GM19023 (cell line): ENCODE data around the gene MYL4.
"Not testable (repeated sequence)": the region's sequence is repeated elsewhere in the genome, so short reads cannot be mapped to it uniquely, and the experiment has no call there.

Source experiments
- ATAC-seq: cut with Tn5 transposase; IDR thresholded peaks from one replicate; pipeline ENCODE4 v1.9.1; 2021; ENCODE audit warnings: mild to moderate bottlenecking, moderate library complexity; ENCODE audit not compliant: unreplicated experiment

The MYL4 gene

DNA sequence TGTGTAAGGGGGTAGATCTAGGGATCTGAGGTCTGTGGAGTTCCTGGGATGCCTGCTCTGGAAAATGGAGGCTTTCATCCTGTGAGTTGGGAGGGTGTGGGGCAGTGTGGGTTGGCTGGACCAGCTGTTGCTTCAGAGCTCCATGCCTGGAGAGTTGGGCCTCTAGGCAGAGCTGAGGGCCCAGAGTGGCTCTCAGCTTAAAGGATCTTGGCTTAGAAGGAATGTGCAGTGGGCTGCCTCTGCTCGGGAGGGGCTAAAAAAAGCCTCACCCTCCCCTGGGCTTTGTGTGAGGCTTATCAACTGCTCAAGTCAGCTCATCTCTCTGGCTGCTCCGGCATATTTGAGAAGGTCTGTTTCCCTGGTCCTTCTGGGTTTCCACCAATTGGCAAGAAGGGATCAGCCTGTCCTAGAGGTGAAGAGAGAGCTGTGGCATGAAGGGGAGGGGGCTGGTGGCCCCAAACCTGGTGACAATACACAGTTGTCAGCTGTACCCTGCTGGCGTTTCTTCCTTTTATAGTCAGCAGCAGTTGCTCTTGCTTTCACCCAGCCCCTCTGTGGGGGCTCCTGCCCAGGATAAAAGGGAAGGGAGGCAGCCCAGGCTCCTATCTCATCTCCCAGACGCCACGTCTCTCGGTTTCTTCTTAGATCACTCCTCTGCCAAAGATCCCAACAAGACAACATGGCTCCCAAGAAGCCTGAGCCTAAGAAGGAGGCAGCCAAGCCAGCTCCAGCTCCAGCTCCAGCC lies at the start of gene MYL4:
Gene MYL4 (plus strand): TSS at position 605 of the 745 bp plus-strand sequence. CDS start 75 bp downstream, at position 680.
- ATAC-seq = no peak

- no peak for ATAC-seq
These were observed 47.0 kb upstream of the MYL4 start for GRCh38 chr17:47162013-47162622.

DNA sequence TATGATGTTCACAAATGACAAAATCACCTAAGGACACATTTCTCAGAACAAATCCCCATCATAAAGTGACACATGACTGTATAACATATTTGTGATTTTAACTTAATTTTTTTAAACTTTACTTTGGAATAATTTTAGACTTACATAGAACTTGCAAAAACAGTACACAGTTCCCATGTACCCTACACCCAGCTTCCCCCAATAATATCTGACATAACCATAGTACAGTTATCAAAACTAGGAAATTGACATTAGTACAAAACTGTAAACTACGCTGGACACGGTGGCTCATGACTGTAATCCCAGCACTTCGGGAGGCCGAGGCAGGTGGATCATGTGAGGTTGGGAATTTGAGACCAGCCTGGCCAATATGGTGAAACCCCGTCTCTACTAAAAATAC lies 44.9 kb upstream of the MYL4 start:
- no peak for ATAC-seq

DNA sequence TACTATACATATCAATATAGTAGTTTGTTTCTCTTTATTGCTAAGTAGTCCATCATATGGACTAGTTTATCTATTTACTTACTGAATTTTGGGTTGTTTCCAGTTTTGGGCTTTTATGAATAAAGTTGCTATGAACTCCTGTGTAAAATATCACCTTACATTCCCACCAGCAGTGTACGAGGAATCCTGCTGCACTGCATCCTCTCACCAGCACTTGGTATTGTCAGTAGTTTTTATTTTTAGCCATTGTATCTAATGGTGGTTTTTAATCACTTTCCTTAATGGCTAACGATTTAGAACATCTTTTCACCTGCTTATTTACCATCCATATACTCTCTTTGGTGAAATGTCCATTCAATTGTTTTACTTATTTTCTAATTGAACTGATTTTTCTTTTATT lies 44.0 kb upstream of the MYL4 start:
- no peak for ATAC-seq

GRCh38 chr17:47166854-47167253 lies 42.3 kb upstream of the MYL4 start:
- ATAC-seq = not testable (repeated sequence)

- not testable (repeated sequence) for ATAC-seq
These were observed 40.3 kb upstream of the MYL4 start for GRCh38 chr17:47168896-47169295.

DNA sequence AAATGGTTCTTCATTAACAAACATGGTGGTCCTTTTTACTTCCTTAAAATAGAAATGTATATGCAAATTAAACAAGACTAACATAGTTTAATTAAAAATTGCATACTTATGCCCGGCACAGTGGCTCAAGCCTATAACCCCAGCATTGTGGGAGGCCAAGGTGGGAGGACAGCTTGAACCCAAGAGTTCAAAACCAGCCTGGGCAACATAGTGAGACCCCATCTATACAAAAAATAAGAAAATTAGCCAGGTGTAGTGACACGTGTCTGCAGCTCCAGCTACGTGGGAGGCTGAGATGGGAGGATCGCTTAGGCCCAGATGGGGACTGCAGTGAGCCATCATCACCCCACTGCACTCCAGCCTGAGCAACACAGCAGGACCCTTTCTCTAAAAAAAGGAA lies 38.4 kb upstream of the MYL4 start:
- ATAC-seq = no peak

GRCh38 chr17:47172696-47173565 lies 36.2 kb upstream of the MYL4 start:
- no peak for ATAC-seq

DNA sequence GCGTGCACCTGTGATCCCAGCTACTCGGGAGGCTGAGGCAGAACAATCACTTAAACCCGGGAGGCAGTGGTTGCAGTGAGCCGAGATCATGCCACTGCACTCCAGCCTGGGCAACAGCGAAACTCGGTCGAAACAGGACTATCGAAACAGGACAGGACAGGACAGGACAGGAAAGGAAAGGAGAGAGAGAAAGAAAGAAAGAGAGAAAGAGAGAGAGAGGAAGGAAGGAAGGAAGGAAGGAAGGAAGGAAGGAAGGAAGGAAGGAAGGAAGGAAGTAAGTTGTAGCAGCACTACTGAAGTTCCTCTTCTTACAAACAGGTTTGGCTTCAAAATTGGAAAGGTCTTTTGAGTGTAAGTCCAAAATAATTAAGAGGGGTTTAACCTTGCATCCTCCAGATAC lies 34.3 kb upstream of the MYL4 start:
- ATAC-seq = not testable (repeated sequence)

DNA sequence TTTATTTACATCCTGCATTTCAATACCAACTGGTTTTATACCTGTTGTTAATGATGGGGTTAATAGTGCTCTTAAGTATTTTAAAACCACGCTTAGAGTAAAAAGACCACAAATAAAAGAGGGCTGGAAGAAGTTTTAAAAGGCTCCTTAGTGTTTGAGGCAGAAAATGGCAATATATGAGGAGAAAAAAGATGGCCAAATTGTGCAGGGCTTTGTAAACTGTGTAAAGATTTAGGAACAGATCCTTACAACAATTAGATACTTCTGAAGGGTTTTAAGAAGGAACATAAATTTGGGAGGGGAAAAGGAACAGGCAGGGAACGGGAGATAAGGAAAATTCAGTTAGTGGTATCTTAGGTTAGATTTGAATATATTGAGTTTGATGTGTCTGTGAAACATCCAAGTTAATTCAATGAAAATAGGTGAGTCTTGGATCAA lies 32.7 kb upstream of the MYL4 start:
- no peak for ATAC-seq

GRCh38 chr17:47177261-47177660 lies 31.9 kb upstream of the MYL4 start:
- ATAC-seq = no peak

- ATAC-seq = no peak
These were observed 30.0 kb upstream of the MYL4 start for GRCh38 chr17:47179141-47179540.

DNA sequence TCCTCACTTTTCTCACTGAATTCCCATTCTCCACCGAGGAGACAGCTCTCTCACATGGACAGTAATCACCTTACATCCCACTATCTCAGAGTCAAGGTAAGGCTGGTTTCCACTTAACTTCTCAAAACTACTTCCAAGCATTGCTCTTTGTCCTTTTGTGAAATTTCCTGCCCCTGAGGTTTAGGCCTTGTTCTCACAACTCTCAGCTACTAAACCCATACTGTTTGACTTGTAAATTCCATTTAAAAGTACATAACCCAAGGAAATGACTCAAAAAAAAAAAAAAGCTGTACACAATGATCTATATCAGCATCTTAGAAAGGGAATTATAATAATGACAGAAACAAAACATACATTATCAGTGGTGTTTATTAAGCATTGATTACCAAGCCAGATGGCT lies 28.8 kb upstream of the MYL4 start:
- ATAC-seq = no peak

DNA sequence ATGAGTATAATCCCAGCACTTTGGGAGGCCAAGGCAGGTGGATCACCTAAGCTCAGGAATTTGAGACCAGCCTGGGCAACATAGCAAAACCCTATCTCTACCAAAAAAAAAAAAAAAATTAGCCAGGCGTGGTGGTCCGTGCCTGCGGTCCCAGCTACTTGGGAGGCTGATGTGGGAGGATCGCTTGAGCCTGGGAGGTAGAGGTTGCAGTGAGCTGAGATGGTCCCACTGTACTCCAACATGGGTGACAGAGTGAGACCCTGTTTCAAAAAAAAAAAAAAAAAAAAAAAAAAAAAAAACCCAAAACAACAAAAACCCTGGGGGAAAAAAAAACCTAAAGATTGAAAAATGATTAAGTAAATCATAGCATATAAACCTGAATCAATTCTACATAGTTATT lies 28.2 kb upstream of the MYL4 start:
- not testable (repeated sequence) for ATAC-seq

- no peak for ATAC-seq
These were observed 24.5 kb upstream of the MYL4 start for GRCh38 chr17:47184681-47185080.

DNA sequence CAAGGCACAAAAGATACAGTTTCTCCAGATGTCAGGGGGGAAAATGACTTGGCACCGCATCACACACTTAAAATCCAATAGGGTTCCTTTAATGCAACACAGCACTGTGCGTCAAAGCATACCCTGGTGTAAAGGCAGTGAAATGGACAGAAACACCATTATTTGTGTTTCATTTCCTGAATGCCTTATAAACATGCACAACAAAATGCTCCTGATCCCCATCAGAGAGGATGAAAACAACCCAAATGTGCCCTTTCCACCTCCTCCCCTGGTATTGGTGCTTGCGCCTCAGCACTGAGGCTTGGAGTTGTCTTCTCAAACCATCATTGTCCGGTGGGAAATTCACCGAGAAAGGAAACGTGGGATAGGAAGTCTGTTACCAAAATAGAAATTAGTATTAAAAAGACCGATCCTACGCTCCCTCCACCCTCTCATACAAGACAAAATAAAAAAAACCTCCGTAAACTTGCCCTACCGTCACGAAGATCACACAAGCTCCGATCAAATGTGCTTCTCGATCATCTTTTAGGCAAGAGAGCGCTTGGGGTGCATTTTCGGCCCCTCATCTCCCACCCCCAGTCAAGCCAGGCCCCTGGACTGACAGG lies 20.8 kb upstream of the MYL4 start:
- ATAC-seq = no peak

DNA sequence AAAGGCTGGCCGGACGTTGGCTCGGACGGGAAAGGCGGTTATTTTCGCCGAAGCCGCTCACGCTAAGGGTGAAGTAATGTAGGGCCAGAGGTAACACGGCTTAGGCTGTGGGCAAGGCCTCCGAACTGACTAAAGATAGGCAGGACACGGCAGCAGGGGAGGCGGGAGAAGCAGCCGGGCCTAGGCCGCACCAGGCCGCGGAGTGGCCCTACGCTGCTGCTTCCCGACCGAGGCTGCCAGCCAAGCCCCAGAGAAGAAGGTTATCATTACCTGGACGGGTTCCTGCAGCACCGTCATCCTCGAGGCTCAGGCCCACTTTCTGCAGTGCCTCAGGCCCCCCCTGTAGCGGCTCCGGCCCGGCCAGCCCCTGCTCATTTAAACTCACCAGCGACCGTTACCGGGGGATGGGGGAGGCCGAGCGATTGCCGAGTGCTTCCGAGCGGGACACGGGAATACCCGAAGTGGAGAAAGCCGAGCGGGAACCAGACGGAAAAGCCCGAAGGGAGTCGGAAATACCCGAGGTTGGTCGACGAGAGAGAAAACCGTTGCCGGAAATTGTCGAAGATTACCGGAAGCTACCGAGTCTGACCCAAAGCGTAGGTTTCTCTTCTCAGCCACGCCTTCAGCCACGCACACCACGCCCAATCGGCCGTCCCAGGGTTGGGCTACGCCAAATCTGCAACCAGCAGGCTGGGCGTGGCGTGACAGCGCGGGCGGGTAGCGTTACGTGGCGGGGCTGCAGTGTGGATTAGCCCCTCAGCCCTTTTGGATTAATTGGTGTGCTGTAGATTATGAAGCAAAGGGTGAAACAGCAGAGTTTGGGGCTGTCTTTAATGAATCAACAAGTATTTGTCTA lies 20.0 kb upstream of the MYL4 start, which contains the start of gene CDC27:
Gene CDC27 (minus strand): TSS at position 420 of the 856 bp plus-strand sequence. CDS start 123 bp downstream, at position 297.
- ATAC-seq = peak; percentile 92

DNA sequence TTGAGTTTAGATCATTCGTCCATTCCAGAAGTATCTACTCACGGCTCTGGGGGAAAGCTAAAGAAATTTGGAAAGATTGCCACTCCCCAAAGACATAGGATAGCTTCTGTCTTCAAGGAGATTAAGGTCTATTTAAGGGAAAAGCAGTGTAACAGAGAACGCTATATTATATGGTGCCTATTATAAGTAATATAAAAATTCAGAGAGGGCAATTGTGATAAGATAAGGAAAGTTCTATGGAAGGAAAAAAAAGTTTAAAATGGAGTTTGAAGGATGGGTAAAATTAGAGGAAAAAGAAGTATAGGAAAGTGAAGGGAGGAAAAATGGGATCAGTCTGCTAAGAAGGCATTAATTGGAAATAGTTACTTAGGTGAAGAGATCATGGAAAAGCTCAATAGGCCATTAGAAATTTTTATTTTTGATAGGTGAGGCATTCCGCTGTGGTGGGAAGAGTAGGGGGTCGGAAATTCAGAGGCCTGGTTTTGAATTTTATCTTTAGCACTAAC lies 19.4 kb upstream of the MYL4 start:
- ATAC-seq = no peak

DNA sequence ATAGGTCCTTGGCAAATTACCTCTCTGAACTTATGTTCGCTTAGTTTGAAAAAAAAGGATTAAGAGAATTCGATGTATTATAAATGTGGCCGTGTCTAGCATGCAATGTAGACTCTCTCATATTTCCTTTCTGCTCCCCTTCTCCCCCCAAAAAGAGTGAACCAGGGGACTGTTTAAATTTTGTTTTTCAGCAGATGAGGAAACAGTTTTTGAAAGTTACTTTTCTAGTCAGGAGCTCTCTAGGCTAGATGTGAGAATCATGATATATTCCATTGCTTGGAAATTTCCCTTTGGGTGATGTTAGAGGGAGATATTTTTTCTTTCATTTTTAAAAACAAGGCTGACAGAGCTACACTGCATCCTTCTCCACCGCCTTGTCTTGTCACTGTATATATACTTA lies 18.9 kb upstream of the MYL4 start:
- no peak for ATAC-seq

- ATAC-seq = no peak
These were observed 18.4 kb upstream of the MYL4 start for GRCh38 chr17:47190770-47191169.
